Activated CD4-positive, alpha-beta T cell treated with anti-CD3 and anti-CD28 coated beads, Interleukin-2, amount 50 U/mL, for 16 hours (primary cell): ENCODE results near the gene GPR17.

Experiments used
- DNase-seq: peaks from one replicate; pipeline ENCODE4 v3.0.0-alpha.2; 2020

The GPR17 gene

DNA sequence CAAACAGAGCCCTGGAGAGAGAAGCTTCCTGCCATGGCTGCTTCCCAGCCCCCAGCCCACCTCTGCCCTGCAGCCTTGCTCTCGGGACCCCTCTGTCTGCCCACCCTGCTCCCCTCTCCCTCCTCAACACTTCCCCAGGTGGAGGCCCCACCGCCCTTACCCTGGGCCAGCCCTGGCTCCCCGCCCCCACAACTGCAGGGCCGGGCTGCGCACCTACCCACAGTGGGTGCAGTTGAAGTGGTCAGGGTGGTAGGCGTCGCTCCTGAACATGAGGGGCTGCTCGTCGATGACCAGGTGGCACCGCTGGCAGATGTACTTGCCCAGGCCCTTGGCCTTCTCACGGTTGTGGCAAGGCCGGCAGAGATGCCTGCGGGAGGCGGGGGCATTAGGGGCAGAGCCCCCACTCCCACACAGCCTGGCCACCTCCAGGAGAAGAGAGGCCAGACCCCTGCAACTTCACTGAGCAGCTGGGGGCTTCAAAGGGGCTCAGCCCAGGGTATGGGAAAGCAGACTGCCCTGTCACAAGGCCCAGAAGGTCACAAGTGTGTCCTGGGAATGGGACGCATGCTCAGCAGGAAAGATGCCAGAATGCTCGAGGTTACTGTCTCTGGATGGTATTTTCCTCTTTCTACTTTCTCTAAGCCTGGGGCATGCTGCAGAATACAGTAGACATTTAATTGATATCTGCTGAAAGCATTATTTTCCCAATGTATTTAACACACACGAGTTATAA, 3.1 kb upstream of the GPR17 start:
- no peak for DNase-seq

DNA sequence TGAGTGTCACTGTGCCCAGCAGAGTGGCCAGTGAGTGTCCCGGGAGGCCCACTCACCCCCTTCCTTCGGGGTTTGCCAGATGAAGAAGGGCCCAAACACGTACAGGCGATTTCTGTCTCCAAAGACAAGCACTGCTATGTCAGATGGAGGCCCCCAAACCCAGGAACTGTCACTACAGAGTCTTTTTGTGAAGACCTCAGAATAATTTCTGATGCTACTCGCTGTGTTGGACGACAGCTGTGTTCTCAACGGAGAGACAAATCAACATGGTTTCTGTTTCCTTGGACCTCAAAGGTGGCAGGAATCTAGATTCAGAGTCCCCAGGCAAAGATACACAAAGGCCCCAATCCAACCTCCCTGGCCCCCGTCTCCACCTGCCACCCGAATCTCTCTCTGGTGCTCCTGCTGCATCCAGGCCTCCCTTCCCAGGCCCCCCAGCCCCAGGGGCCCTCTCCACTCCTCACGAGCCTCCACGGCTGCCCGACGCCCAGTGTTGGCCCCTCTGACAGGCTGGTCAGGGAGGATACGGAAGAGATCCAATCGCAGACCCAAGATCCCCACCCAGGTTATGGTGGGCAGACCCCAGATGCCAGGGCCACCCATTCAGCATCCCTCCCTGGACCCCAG, 2.4 kb upstream of the GPR17 start:
- no peak for DNase-seq

GRCh38 chr2:127644066-127645025, 1.6 kb upstream of the GPR17 start:
- DNase-seq: no peak

GRCh38 chr2:127645026-127645394, 943 bp upstream of the GPR17 start:
- no peak for DNase-seq

- DNase-seq: no peak
Observed at GRCh38 chr2:127646487-127647241, 711 bp downstream of the GPR17 start.

DNA sequence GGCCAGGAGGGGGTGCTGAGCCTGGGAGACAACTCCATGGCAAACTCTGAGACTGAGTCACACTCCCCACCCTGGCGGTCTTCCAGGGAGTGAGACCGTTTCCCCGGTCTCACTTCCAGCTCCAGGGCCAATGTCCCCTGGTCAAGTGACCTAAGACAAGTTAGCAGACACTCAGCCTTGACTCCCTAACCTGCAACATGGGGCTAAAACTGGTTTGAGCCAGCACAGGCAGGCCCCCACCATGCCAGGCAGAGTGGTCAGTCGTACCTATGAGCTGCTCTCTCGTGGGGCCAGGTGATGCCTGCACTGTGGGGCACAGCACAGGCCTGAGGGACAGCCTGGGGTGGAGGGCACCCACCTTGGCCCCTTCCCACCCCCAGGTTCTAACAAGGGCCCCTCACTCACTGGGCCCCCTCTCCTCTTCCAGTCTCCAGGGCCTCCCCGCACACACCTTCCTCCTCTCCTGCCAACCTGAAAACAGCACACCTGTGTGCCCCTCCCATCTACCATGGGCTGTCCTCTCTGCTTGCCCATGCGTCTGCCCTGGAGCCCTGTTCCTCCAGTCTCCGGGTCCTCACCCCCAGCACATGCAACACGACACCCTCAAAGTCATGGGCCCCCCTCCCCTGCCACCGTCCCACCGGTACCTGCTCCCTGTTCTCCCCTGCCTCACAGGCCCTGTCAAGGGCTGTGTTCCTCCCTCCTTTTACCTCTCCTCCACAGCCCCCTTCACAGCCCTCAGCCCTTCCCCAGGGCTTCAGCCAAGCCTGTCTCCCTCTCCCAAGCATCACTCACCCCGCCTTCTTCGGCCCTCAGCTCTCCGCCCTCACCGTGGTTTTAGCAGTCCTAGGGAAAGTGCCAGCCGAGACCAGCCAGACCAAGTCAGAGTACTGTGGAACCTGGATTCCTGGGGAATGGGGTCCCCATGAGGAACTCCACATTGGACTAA, 1.6 kb downstream of the GPR17 start:
- DNase-seq: no peak

- DNase-seq: no peak
Observed at GRCh38 chr2:127648321-127648720, 2.4 kb downstream of the GPR17 start.

DNA sequence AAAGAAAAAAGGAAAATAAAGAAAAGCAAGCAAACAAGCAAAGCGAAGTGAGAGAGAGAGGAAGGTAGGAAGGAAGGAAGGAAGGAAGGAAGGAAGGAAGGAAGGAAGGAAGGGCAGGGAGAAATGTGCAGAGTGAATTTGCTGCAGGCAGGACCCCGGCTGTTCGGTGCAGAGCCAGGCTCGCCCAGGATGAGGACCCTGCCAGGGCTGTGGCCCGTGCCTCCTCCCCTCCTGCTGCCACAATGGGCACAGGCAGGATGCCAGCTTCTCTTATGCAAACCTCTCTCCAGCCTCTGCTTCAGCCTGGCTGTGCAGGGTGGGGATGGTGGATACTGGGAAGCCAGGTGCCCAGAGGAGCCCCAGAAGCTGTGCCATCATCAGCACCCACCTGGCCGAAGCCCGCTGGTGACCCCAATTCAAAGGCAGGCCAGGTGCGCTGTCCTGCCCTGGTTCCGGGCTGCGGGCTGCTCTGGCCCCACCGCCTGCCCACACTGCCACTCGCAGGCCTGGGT, 3.2 kb downstream of the GPR17 start:
- no peak for DNase-seq

DNA sequence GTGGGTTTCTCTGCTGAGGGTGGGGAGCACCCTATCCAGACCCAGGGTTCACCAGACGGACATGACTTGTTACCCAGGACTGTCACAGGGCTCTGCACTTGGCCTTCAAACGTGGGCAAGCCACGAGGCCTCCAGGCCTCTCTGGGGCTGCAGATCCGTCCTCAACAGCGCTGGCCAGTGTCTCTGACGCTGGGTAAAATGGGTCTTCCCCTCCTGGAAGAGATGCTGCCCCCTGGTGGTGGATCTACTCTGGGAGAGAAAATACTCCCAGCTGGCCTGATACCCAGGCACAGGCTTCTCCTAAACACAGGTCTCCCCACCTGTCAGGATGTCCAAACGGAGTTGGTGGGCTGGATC, 3.7 kb downstream of the GPR17 start:
- peak; percentile 85 for DNase-seq

DNA sequence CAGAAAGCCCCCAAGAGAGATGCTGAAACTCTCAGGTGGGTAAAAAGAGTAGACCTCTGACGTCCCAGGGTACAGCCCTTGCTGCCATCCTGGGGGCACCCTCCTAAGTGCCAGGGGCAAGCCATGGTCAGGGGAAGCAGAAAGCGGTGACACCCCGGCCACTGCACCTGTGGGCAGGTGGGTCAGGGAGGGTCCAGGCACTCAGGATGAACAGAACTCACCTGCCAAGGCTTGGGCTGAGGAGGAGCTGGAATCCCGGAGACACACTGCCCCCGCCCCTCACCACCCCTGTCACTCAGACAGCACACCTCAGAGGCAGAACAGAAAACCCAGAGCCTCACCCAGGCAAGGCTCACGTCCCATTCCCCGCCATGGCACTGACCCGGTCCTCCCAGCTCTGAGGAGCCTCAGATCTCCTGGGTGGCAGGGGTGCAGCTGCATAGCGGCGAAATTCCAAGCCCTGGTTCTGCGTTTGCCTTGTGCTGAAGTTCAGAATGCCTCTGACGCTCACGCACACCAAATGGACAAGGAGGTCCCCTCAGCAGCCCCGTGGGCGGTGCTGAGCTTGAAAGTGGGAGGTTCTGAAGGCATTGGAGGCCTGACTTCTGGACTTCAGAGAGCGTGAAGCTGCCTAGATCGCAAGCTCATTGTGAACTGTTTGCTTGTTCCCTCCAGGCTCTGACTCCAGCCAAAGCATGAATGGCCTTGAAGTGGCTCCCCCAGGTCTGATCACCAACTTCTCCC, 4.3 kb downstream of the GPR17 start:
- DNase-seq: no peak

- DNase-seq: no peak
Observed at GRCh38 chr2:127650785-127651380, 4.9 kb downstream of the GPR17 start.

DNA sequence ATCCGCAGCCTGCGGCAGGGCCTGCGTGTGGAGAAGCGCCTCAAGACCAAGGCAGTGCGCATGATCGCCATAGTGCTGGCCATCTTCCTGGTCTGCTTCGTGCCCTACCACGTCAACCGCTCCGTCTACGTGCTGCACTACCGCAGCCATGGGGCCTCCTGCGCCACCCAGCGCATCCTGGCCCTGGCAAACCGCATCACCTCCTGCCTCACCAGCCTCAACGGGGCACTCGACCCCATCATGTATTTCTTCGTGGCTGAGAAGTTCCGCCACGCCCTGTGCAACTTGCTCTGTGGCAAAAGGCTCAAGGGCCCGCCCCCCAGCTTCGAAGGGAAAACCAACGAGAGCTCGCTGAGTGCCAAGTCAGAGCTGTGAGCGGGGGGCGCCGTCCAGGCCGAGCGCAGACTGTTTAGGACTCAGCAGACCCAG, 5.4 kb downstream of the GPR17 start:
- no peak for DNase-seq

DNA sequence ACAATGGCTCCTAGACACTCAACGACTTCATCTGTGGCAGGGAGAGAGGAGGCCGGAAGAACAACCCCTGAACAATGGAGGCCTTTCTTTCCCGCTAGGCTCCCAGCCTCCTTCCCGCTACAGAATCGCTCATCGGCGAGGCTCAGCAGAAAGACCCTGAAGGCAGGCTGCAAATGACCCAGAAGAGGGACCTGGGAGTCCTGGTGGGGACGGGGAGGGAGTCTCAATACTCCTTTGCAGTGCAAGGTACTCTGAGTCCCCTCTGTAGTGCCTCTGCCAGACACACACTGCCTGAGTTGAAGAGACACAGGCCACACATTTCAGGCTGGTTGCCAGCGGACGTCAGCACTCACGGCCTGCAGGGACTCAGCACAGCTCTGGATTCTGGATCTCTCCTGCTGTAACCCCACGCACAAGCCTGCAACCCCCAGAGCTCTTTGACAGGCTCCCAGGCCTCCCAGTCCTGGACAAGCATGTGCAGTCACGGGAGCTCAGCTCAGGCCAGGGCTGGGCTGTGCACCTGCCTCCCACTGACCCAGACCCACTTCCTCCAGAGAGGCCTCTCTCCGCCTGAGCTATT, 6.1 kb downstream of the GPR17 start:
- DNase-seq: no peak

DNA sequence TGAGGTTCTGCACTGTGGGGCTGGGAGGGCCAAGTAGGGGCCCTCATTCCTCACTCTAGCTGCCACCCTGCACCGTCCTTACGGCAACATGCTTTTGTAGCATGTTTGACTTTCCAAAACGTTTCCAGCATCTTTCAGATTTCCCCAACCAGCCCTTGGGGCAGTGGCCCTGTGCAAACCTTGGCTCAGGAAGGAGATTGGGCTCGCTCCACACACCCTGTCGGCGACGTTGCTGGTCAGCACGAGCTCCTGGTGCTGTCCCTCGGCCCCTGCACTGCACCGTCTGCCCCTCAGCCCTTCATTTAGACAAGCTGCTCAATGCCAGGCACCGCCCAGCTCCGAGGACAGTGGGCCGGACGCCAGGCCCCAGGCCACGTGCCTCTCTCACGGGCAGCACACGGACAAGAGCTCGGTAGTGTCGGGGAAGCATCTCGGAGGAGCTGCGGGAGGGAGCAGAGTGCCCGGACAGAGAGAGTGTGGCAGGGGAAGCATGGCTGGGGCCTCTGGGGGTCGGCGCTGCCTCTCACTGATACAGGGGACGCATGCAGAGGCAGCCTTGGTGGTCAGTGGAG, 6.9 kb downstream of the GPR17 start:
- DNase-seq: no peak

- DNase-seq: no peak
Observed at GRCh38 chr2:127653421-127654083, 7.6 kb downstream of the GPR17 start.

DNA sequence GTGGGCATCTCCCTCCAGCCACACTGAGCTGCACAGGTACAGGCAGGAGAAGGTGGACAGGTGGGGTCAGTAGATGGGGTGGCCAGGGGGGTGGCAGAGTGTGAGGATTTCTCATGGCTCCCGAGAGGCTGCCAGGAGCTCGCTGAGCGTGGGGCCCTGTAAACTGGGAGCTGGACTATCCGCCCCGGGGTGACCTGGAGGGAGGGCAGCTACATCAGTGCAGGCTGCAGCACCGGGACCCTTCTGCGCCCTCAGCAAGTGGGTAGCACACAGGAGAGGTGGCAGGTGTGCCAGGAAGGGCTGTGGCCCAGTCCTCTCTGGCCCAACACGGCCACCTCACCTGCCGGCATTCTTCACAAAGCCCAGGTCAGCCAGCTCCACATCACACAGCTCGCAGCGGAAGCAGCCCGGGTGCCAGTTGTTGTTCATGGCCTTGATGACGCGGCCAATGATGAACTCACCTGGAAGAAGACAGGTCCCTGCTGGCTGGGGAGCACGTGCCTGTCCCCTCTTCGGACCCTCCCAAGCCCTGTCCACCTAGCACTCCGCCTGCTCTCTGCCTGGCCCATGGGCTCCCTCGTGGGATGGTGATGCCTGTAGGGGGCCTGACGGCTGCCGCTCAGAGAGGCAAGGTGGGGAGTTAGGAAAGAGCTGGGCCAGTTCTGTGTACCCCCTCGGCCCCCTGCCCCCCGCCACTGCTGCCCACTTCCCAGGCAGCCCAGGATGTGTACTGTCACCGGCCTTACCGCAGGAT, 8.3 kb downstream of the GPR17 start:
- DNase-seq: no peak

GRCh38 chr2:127654838-127655175, 8.9 kb downstream of the GPR17 start:
- no peak for DNase-seq
